Osteoblast (primary cell): ENCODE measurements around the gene DNAH7. TPM values are rescaled to one million over a fixed set of nuclear protein-coding genes. Genes with fewer than 3 reads are reported as not detected.
A peak's percentile ranks its signal among the peaks of the same experiment; 100 is the strongest.

ENCODE experiments used
- DNase-seq: peaks from one replicate; pipeline ENCODE4 v3.0.0; 2011; ENCODE audit warnings: low spot score, mixed read lengths; ENCODE audit not compliant: insufficient read length; ENCODE audit errors: missing footprints
- H2AFZ ChIP-seq: 2 replicates; pipeline ENCODE4 v1.6.0; 2011; ENCODE audit warnings: mild to moderate bottlenecking, low read length
- H3K27ac ChIP-seq: 2 replicates; pipeline ENCODE4 v1.5.1; 2011; ENCODE audit warnings: mild to moderate bottlenecking, low read depth, low read length, moderate library complexity
- H3K27me3 ChIP-seq: 2 replicates; pipeline ENCODE4 v1.6.0; 2012; ENCODE audit warnings: mild to moderate bottlenecking, control low read depth, inconsistent platforms, low read length, moderate library complexity; ENCODE audit not compliant: insufficient read depth
- H3K36me3 ChIP-seq: 2 replicates; pipeline ENCODE4 v1.5.1; 2011; ENCODE audit warnings: mild to moderate bottlenecking, low read length, control low read depth, moderate library complexity; ENCODE audit not compliant: insufficient read depth
- H3K4me1 ChIP-seq: 2 replicates; pipeline ENCODE4 v1.5.1; 2011; ENCODE audit warnings: mild to moderate bottlenecking, low read length, control low read depth, moderate library complexity; ENCODE audit not compliant: insufficient read depth
- H3K4me2 ChIP-seq: 2 replicates; pipeline ENCODE4 v1.6.0; 2011; ENCODE audit warnings: mild to moderate bottlenecking, low read length; ENCODE audit not compliant: insufficient read depth
- H3K4me3 ChIP-seq: fragments of 200-600 bp; sonication (generic); 3 replicates; pipeline ENCODE4 v1.5.1; 2012; ENCODE audit warnings: mild to moderate bottlenecking, low read length, inconsistent platforms; ENCODE audit not compliant: insufficient read depth
- H3K79me2 ChIP-seq: 2 replicates; pipeline ENCODE4 v1.6.0; 2012; ENCODE audit warnings: mild to moderate bottlenecking, low read length, control low read depth, inconsistent platforms; ENCODE audit not compliant: insufficient read depth
- H3K9me3 ChIP-seq: 2 replicates; pipeline ENCODE4 v1.5.1; 2011; ENCODE audit warnings: low read depth, low read length, control low read depth
- H4K20me1 ChIP-seq: 2 replicates; pipeline ENCODE4 v1.6.0; 2012; ENCODE audit warnings: mild to moderate bottlenecking, low read length, control low read depth; ENCODE audit not compliant: insufficient read depth
- CTCF ChIP-seq: IDR thresholded peaks from 2 replicates; pipeline ENCODE4 v1.5.1; 2011; ENCODE audit warnings: mild to moderate bottlenecking, low read depth, low read length, moderate library complexity; ENCODE audit errors: extremely low read depth
- total RNA-seq: library from RNA; depleted of rRNA; stranded (reverse); fragments of >200 nt; gene quantifications from 2 replicates; pipeline ENCODE4 v1.2.3, GENCODE V29; 2012

Gene DNAH7
- total RNA-seq, 1 donor, result 2.5 TPM

GRCh38 chr2:195741191-195741590, 327.4 kb downstream of the DNAH7 start:
- Histone ChIP-seq H3K27me3 (no peaks in the 10 kb centered on the region), H3K36me3 (peaks cover 7% of the 10 kb centered on the region), H3K79me2 (no peaks in the 10 kb centered on the region), H3K4me2 (no peak overlapping the region), H4K20me1 (no peaks in the 10 kb centered on the region), H3K4me1 (peaks cover 12% of the 10 kb centered on the region), H2AFZ (no peak overlapping the region), H3K4me3 (no peak overlapping the region), H3K27ac (no peak overlapping the region), H3K9me3 (no peaks in the 10 kb centered on the region)
- no peak for TF ChIP-seq CTCF
- no peak for DNase-seq

- peak; percentile 87 for DNase-seq
- no peaks in the 10 kb centered on the region for H4K20me1 ChIP-seq
- peaks cover 8% of the 10 kb centered on the region for H3K36me3 ChIP-seq
- H3K27ac ChIP-seq, result no peak overlapping the region
- no peak for TF ChIP-seq CTCF
- no peaks in the 10 kb centered on the region for H3K27me3 ChIP-seq
- peaks cover 23% of the 10 kb centered on the region for H3K4me1 ChIP-seq
- no peaks in the 10 kb centered on the region for H3K9me3 ChIP-seq
- H3K4me3 ChIP-seq, result no peak overlapping the region
- no peak overlapping the region for H2AFZ ChIP-seq
- no peaks in the 10 kb centered on the region for H3K79me2 ChIP-seq
- H3K4me2 ChIP-seq, result no peak overlapping the region
Observed at GRCh38 chr2:195737511-195738325, 330.9 kb downstream of the DNAH7 start.

GRCh38 chr2:195735347-195735746, 333.3 kb downstream of the DNAH7 start:
- no peak overlapping the region for H3K4me2 ChIP-seq
- no peaks in the 10 kb centered on the region for H3K27me3 ChIP-seq
- H3K36me3 ChIP-seq, result peaks cover 5% of the 10 kb centered on the region
- no peak for DNase-seq
- TF ChIP-seq CTCF, result no peak
- no peaks in the 10 kb centered on the region for H4K20me1 ChIP-seq
- H3K79me2 ChIP-seq, result no peaks in the 10 kb centered on the region
- H3K4me1 ChIP-seq, result peaks cover 23% of the 10 kb centered on the region
- H2AFZ ChIP-seq, result no peak overlapping the region
- no peak overlapping the region for H3K27ac ChIP-seq
- no peak overlapping the region for H3K4me3 ChIP-seq
- H3K9me3 ChIP-seq, result no peaks in the 10 kb centered on the region

- Histone ChIP-seq H3K4me3 (no peak overlapping the region), H2AFZ (no peak overlapping the region), H3K9me3 (no peaks in the 10 kb centered on the region), H4K20me1 (no peaks in the 10 kb centered on the region), H3K4me2 (peak overlapping the region; percentile 4), H3K36me3 (peaks cover 10% of the 10 kb centered on the region), H3K27me3 (no peaks in the 10 kb centered on the region), H3K79me2 (no peaks in the 10 kb centered on the region), H3K27ac (no peak overlapping the region), H3K4me1 (peaks cover 23% of the 10 kb centered on the region)
- DNase-seq, result no peak
- no peak for TF ChIP-seq CTCF
Observed at GRCh38 chr2:195734931-195735330, 333.7 kb downstream of the DNAH7 start.
